ENCODE measurements around the gene DBI. TPM values are rescaled to one million over a fixed set of nuclear protein-coding genes. Genes with fewer than 3 reads are reported as not detected.
A peak's percentile ranks its signal among the peaks of the same experiment; 100 is the strongest.

The DBI gene
- 83.3 and 86.6 TPM in 2 replicates for total RNA-seq (2014; rRNA removed; shearing (Covaris generic))
- polyA plus RNA-seq (2014; cell fraction: nucleus; rRNA removed): 123 and 172 TPM in 2 replicates

DNA sequence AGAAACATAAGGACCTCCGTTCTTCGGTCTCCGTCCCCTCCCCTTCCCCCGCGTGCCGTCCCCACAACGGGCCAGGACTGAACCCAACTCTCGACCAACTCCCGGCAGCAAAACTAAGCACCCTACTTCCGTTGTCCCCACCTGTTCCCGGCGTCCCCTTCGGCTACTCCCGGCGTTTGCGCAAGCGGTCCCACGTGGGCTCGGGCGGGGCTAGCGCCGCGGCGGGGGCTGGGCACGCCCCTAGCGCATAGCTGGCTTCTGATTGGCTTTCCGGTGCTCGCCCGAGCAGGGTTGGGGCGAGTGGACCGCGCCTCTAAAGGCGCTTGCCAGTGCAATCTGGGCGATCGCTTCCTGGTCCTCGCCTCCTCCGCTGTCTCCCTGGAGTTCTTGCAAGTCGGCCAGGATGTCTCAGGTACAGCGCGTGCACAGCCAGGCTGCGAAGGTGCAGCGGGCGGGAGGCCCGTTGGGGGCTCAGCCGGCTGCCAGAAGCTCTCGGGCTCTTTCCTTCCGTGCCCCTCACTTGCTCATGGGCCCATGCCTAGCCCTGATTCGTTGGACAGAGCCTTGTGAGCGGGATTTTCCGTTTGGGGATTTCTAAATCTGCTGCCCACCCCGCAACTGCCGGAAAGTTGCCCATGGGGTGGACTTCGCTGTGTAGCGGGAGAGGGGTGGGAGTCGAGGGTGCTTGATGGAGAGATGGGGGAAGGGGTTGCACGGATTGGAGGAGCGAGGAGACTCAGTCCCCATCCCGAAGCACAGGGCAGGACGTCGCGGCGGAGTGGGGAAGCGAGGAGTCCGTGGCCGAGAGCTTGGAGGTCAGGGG is at the start of gene DBI, which contains the start of gene C2orf76:
DBI (plus strand) TSS at position 329 of the 823 bp plus-strand sequence; CDS start at position 404, 75 bp downstream.
C2orf76 (minus strand) TSS at position 186 of the 823 bp plus-strand sequence. CDS start 26,875 bp downstream, outside the sequence.
- DNase-seq (ENCODE audit: extremely low read depth, low read depth): peak; percentile 94

DNA sequence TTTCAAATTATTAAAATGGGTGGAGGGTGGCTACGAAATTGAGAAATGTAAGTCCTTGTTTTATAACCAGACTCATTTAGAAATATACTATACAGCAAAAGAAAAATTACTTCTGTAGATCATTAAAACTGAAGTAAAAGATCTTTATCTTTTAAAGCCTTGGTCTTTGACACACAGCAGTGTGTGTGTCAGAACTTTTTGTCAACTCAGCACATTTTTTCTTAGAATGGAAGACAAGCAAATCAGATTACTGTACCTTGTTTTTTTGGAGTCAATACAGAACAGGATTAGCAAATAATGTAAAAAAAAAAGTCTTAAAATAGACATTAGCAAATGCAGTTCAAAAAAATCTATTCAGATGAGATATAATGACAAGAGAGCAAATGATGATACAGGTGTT is 49.2 kb upstream of the DBI start:
- DNase-seq (ENCODE audit: extremely low read depth, low read depth): no peak

DNA sequence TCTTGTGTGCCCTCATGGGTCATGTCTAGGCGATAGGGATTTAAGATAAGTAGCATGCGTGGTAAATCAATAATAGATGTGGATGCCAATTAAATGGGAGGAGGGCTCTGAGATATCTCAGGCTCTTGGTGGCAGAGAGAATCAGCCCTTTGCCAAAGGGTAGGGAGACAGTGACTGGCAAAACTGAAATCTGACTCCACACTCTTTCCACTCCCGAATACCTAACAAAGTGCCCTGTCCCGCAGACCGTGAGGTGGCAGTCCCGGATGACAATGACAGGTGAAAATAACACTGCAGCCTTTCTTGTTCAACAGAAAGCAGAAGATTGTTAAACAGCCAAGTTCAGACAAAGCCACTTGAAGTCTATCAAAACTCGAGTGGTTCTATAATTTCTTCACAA is 47.2 kb upstream of the DBI start:
- DNase-seq (ENCODE audit: extremely low read depth, low read depth): no peak

DNA sequence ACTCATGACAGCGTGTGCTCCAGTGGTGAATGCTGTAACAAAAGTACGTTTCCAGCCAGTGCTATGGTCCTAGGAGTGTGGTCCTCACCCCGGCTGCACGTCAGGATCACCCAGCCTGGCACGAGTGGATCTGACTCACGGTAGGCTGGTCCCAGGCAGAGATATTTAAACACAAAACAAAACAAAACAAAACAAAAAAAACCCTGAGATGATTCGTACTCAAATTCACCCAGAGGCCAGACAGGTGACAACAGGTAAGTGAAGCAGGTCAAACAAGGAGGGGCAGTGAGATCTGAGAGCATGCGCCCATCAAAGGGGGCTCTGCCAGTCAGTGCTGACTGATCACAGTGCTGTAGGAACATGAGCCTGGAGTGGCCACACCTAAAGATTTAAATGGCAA is 43.3 kb upstream of the DBI start:
- DNase-seq (ENCODE audit: extremely low read depth, low read depth): no peak

DNA sequence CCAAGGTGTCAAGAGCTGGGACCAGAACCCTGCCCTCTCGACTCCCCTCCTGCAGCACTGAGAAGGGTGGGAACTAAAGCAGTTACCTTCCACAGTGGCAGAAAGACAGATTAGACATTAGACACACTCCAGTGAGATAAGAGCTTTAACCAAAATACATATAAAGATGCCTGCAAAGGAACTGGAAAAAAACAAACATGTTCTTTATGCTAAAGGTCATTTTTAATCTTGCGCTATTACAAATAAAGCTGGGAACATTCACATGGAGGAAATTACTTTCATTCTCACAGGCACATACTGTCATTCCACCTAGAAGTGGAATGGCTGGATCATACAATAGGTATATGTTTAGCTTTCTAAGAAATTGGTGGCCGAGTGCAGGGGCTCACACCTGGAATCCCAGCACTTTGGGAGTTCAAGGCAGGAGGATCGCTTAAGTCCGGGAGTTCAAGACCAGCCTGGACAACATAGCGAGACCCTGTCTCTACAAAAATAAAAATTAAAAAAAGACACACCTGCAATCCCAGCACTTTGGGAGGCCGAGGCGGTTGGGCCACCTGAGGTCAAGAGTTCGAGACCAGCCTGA is 42.0 kb upstream of the DBI start:
- no peak for DNase-seq (ENCODE audit: extremely low read depth, low read depth)

DNA sequence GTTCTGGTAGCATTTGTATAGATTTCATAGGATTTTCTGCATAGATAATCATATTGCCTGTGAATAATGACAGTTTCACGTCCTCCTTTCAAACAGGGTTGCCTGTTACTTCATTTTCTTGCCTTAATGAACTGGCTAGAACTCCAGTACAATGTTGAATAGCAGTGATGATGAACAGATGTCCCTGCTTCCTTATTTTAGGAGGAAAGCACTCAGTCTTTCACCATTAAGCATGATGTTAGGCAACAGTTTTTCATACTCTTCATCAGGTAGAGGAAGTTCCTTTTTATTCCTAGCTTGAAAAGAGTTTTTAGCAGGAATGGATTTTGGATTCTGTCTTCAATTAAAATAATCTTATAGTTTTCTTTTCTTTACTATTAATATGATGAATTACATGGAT is 39.8 kb upstream of the DBI start:
- DNase-seq (ENCODE audit: extremely low read depth, low read depth): no peak

DNA sequence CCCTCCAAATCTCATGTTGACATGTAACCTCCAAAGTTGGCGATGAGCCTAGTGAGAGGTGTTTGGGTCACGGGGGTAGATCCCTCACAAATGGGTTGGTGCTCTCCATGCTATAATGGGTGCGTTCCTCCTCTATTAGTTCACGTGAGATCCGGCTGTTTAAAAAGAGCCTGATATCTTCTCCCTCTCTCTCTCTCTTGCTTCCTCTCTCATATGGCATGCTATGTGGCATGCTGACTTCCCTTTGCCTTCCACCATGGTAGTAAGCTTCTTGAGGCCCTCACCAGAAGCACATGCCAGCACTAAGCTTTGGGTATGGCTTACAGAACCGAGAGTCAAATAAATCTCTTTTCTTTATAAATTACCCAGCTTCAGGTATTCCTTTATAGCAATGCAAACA is 39.3 kb upstream of the DBI start:
- no peak for DNase-seq (ENCODE audit: extremely low read depth, low read depth)

DNA sequence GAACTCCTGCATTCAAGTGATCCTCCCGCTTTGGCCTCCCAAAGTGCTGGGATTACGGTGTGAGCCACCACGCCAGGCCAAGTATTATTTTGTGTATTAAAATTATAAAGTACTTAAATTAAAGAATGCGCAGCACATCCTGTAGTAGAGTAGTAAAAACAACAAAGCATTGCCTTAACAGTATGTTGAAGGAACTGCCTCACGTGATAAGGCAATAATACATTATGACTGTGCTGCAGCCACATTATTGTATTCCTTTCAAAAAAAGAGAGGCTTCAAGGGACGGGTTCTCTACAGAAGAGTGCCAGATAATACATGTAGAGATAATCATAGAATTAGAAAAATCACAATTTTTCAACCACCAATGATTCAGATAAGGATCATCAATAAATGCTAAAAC is 33.8 kb upstream of the DBI start:
- DNase-seq (ENCODE audit: extremely low read depth, low read depth): no peak

DNA sequence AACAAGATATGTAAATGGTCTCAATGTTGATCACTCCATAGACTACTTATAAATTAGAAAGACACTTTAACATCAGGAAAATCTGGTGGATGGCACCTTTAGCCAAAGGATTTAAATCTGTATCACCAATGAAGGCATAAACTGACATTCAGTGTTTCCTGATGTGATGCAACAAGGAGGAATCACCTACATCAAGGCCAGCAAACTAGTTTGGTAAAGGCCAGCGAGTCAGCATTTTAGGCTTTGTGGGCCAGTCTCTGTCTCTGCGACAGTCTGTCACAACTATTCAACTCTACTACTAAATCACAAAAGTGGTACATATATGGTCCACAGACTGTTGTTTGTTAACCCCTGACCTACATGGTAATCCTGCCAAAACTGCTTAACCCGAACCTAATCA is 33.4 kb upstream of the DBI start:
- peak; percentile 9 for DNase-seq (ENCODE audit: extremely low read depth, low read depth)

DNA sequence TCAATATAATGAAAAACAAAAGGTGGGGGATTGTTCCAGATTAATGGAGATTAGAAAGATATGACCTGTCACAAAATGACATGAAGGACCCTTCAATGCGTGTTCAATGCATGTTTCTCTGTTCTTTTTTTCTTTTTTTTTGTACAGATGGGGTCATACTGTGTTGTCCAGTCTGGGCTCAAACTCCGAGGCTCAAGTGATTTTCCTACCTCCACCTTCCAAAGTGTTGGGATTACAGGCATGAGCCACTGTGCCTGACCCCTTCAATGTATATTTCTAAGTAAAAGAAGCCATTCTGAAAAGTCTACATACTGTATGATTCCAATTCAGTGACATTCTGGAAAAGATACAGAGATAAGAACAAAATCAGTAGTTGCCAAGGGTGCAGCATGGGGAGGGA is 32.9 kb upstream of the DBI start:
- no peak for DNase-seq (ENCODE audit: extremely low read depth, low read depth)

DNA sequence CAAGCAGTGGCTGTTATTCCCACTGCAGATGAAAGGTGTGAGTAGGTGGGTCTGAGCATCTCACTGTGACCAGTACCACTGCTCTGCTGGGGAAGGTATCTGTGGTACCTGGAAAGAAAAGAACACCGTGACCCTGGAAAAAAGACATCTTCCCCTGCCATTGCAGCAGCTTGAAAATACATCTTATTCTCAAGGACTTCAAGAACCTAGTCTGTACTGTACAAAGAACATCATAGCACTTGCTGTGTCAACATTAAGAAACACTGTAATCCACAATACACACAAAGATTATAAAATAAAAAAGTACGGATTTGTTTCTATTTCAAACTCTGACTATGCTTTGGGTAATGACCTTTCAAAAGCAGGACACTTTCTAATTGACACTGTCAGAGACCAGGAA is 29.0 kb upstream of the DBI start:
- no peak for DNase-seq (ENCODE audit: extremely low read depth, low read depth)

DNA sequence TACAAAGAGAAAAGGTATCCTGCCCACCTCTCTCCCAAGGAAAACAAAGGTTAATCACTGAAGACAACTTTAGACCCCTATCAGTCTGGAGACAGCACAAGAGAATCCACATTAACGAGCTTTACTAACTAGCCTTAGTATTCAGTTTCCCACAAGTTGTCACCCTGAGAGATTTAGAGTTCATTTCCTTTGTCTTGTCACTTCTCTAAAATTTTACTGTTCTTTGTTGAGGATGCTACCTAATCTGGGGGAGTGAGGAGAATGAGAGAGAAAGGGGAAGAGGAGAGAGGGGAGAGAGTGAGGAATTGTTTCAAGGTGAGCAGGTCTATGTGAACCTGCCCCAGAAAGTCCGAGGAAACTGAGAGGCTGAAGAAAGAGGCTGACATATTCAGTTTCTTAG is 28.5 kb upstream of the DBI start:
- DNase-seq (ENCODE audit: extremely low read depth, low read depth): no peak

DNA sequence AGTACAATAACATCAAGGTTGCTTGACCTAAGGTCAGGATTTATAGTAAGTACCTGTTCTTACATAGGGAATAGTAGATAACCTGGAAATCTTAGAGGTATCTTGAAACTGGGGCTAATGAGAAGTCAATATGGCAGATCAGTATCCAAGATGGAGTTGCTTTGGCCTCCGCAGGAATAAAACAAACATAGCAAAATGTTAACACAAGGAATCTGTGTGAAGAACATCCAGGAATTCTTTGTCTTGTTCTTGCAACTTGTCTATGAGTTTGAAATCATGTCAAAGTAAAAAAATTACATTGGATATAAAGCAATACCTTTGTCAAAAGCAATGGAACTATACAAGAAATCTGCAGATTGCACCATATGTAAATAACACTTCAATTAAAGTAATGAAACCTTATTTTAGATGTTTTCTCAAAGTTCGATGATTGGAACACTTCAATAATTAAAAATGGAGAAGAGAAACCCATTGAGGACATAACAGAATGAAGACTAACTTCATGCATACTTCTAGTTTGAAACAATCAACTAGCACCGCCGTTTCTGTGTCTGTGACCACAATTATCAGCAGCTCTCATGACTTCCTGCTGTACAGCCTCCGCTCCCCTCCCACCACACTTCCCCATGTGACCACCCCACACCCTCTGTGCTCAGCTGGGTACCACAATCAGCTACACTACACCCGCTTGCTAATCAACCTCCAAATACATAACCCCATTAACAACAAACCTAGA is 27.8 kb upstream of the DBI start:
- no peak for DNase-seq (ENCODE audit: extremely low read depth, low read depth)

DNA sequence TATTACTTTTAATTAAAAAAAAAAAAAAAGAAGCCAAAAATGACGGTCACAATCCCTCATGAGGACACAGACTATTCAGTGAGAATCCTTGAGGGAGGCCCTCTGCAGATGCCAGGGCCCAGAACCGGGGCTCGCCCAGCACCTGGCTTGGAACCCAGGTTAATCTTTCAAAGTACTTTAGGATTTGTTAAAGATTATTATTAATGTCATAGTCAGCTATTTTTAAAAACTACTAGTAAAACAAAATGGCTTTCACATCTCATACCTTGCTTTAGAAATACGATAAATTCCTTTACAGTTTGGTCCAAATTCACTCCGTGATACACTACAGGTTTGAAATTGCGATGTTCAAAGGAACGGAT is 27.2 kb upstream of the DBI start:
- DNase-seq (ENCODE audit: extremely low read depth, low read depth): no peak

DNA sequence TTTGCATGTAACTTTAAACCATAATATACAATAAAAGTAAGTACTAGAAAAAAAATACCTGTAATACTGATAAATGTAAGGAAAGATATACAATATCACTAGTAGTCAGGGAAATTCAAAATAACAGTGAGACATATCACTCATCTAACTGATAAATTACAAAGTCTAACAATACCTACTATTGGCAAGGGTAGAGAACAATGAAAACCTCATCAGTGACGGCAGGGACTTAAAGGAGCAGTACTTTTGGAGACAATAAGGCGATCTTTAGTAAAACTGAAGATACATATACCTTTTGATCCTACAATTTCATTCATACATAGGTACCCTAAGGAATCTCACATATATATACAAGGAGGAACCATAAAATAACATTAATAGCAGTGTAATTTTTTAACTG is 25.1 kb upstream of the DBI start:
- no peak for DNase-seq (ENCODE audit: extremely low read depth, low read depth)

DNA sequence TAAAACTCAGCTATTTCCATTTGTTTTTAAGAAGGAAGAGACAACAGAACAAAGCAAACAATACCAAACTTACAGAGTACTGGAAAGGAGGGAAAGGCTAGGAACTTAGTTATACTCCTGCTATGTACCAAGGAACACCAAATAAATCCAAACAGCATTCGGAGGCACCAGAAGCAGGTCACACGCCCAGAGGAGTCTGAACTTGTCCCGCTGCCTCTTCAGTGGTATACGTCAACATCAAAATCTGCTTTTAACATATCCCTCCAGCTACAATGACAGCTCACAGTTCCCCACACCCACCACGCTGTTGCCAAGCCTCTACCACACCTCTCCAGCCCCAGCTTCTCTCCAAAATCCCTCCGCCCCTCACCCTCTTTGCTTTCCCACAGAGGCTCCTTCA is 17.5 kb upstream of the DBI start:
- DNase-seq (ENCODE audit: extremely low read depth, low read depth): no peak

DNA sequence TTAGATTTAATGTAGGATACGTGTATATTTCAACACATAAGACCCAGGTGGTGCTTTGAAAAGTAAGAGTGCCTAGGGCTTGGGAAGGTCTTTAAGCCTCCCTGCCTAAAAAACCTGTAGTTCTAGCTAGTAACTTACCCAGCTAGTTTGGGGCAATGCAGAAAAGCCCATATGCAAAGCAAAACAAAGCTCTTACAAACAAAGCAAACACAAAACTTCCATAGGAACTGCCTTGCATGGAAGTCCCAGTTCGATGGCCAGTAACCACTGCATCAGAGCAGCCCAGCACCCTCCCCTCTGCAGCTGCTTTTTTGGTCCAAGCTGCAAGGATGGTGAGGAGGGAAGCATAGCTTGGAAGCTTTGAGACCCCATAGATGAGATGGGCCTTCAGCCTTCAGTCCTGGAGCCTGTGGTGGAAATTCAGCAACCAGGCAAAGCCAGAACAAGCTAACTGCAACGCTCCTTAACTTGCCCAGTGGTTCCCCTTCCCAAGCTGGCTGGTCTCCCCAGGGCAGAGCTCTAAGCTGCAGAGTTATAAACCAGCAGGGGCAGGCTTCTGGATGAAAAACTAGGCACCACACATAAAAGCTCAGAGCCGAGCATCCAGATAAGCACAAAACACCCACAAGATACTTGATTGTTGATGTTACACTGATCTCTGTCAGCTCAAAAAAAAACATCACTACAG is 16.3 kb upstream of the DBI start:
- DNase-seq (ENCODE audit: extremely low read depth, low read depth): no peak

DNA sequence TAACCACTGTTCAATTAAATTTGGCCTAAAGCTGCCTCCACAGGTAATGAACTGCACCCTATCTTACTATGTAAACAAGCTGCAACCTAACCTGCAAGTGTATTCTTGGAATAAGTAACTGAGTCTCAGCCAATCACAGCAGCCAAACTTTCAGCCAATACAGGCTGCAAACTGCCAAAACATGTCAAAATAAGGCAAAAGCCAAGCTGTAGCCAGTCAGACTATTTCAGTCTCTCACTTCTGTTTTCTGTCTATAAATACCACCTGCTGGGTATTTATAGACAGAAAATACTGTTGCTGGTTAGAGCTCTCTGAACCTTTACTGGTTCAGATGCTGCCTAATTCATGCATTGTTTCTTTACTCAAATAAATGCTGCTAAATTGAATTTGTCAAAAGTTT is 14.4 kb upstream of the DBI start:
- DNase-seq (ENCODE audit: extremely low read depth, low read depth): no peak

DNA sequence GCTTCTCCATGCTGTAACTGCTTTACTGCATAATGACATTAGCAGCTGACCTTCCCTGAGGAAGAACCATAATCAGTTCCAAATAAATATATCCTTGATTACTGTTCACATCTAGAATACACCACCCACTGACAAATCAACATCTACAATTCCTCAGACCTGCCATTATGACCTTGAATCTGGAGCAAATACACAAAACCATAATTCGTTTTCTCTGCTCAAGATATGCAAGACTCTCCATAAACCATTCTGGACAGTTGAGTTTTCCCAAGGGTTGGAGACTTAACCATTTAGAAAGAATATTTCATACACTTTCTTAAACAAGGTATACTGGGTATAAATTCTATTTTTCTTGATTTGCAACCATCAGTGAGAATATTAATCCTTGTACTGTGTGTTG is 11.9 kb upstream of the DBI start:
- DNase-seq (ENCODE audit: extremely low read depth, low read depth): no peak

DNA sequence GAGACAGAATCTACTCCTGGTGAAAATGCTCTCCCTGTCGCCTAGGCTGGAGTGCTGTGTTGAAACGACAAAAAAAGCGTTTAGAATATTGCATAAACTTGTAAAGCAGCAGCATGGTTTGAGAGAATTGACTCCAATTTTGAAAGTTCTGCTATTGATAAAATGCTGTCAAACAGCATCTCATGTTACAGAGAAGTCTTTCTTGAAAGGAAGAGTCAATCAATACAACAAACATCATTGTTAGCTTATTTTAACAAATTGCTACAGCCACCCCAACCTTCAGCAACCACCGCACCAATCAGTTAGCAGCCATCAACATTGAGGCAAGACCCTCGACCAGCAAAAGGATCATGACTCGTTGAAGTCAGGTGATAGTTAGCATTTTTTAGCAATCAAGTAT is 7.0 kb upstream of the DBI start:
- no peak for DNase-seq (ENCODE audit: extremely low read depth, low read depth)

DNA sequence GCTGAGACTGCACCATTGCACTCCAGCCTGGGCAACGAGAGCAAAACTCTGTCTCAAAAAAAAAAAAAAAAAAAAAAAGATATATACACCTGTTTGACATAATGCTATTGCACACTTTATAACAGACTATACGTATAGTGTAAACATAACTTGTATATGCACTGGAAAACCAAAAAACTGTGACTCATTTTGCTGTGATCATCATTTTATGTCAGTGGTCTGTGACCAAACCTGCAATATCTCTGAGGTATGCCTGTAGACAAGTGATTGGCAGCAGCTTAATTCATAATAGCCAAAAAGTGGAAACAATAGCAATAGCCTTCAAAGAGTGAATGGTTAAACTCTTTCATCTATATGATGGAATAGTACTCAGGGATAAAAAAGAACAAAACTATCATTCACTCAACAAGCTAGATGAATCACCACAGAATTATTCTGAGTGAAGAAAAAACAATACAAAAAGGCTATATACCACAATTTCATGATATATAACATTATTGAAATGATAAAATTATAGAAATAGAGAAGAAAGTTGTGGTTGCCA is 6.3 kb upstream of the DBI start:
- DNase-seq (ENCODE audit: extremely low read depth, low read depth): no peak

Measured in NCI-H460 (cell line).